Glutamatergic neuron (in vitro differentiated cells): Measurements from ENCODE around the gene TBX15. TPM values are rescaled to one million over a fixed set of nuclear protein-coding genes. Genes with fewer than 3 reads are reported as not detected.

Experiments
- DNase-seq: peaks from one replicate; pipeline ENCODE4 v3.0.0; 2022
- H3K27ac Mint-ChIP-seq: one replicate; pipeline ENCODE4 v1.8.0; 2020; ENCODE audit warnings: mild to moderate bottlenecking, mixed read lengths, inconsistent platforms; ENCODE audit not compliant: unreplicated experiment
- H3K27me3 Mint-ChIP-seq: one replicate; pipeline ENCODE4 v1.8.0; 2020; ENCODE audit warnings: mild to moderate bottlenecking, moderate library complexity, mixed read lengths, inconsistent platforms; ENCODE audit not compliant: unreplicated experiment
- H3K36me3 Mint-ChIP-seq: one replicate; pipeline ENCODE4 v1.8.0; 2020; ENCODE audit warnings: mild to moderate bottlenecking, mixed read lengths, inconsistent platforms; ENCODE audit not compliant: unreplicated experiment
- H3K4me1 Mint-ChIP-seq: one replicate; pipeline ENCODE4 v1.8.0; 2020; ENCODE audit warnings: mild to moderate bottlenecking, low read depth, mixed read lengths, inconsistent platforms; ENCODE audit not compliant: unreplicated experiment
- H3K4me3 Mint-ChIP-seq: one replicate; pipeline ENCODE4 v1.8.0; 2020; ENCODE audit warnings: mild to moderate bottlenecking, mixed read lengths, inconsistent platforms; ENCODE audit not compliant: unreplicated experiment
- H3K9me3 Mint-ChIP-seq: one replicate; pipeline ENCODE4 v1.8.0; 2020; ENCODE audit warnings: mild to moderate bottlenecking, moderate library complexity, mixed read lengths, inconsistent platforms; ENCODE audit not compliant: unreplicated experiment
- CTCF ChIP-seq: fragments of 200-600 bp; sonication (generic); IDR thresholded peaks from one replicate; pipeline ENCODE4 v1.5.0; 2021; ENCODE audit not compliant: partially characterized antibody, unreplicated experiment
- total RNA-seq: library from RNA; stranded (reverse); fragmentation: NEBNext Ultra II Directional; extraction: Animal tissue kit (Norgen Biotek cat#: 25700); gene quantifications from one replicate; pipeline ENCODE4 v1.2.1, GENCODE V29; 2021; ENCODE audit not compliant: unreplicated experiment

Gene TBX15
- total RNA-seq, 1 donor from 2014 or later, result 0.69 TPM

GRCh38 chr1:119015547-119015946, 27.4 kb upstream of the TBX15 start:
- DNase-seq, result no peak
- TF ChIP-seq CTCF, result no peak
- Mint-ChIP-seq H3K27ac (no peak overlapping the region), H3K36me3 (peaks cover 11% of the 10 kb centered on the region), H3K9me3 (no peaks in the 10 kb centered on the region), H3K27me3 (peaks cover 4% of the 10 kb centered on the region), H3K4me1 (no peaks in the 10 kb centered on the region), H3K4me3 (no peak overlapping the region)

GRCh38 chr1:119012383-119012782, 24.2 kb upstream of the TBX15 start:
- no peak for TF ChIP-seq CTCF
- Mint-ChIP-seq H3K4me3 (no peak overlapping the region), H3K9me3 (peaks cover 4% of the 10 kb centered on the region), H3K4me1 (no peaks in the 10 kb centered on the region), H3K27ac (no peak overlapping the region), H3K36me3 (no peaks in the 10 kb centered on the region), H3K27me3 (peaks cover 12% of the 10 kb centered on the region)
- DNase-seq, result no peak

GRCh38 chr1:119011706-119012105, 23.6 kb upstream of the TBX15 start:
- no peak overlapping the region for H3K27ac Mint-ChIP-seq
- H3K4me3 Mint-ChIP-seq, result no peak overlapping the region
- no peaks in the 10 kb centered on the region for H3K36me3 Mint-ChIP-seq
- H3K9me3 Mint-ChIP-seq, result peaks cover 4% of the 10 kb centered on the region
- no peak for DNase-seq
- no peaks in the 10 kb centered on the region for H3K4me1 Mint-ChIP-seq
- peaks cover 12% of the 10 kb centered on the region for H3K27me3 Mint-ChIP-seq
- no peak for TF ChIP-seq CTCF

- no peaks in the 10 kb centered on the region for H3K4me1 Mint-ChIP-seq
- no peak overlapping the region for H3K4me3 Mint-ChIP-seq
- DNase-seq, result no peak
- no peak for TF ChIP-seq CTCF
- H3K27ac Mint-ChIP-seq, result no peak overlapping the region
- peaks cover 14% of the 10 kb centered on the region for H3K27me3 Mint-ChIP-seq
- peaks cover 8% of the 10 kb centered on the region for H3K9me3 Mint-ChIP-seq
- no peaks in the 10 kb centered on the region for H3K36me3 Mint-ChIP-seq
Measured at GRCh38 chr1:119011116-119011515, 23.0 kb upstream of the TBX15 start.

GRCh38 chr1:119010201-119010600, 22.1 kb upstream of the TBX15 start:
- H3K36me3 Mint-ChIP-seq, result no peaks in the 10 kb centered on the region
- peaks cover 14% of the 10 kb centered on the region for H3K27me3 Mint-ChIP-seq
- H3K27ac Mint-ChIP-seq, result no peak overlapping the region
- no peak for DNase-seq
- no peaks in the 10 kb centered on the region for H3K4me1 Mint-ChIP-seq
- no peak overlapping the region for H3K4me3 Mint-ChIP-seq
- peaks cover 8% of the 10 kb centered on the region for H3K9me3 Mint-ChIP-seq
- no peak for TF ChIP-seq CTCF
